Measurements from ENCODE around the gene SLC6A19.

Gene SLC6A19

GRCh38 chr5:1259806-1260480 is 58.5 kb downstream of the SLC6A19 start:
- Histone ChIP-seq H3K4me3 (ENCODE audit: low read depth, low read length) (no peak overlapping the region), H3K9me3 (ENCODE audit: severe bottlenecking) (peaks cover 31% of the 10 kb centered on the region), H3K27ac (no peak overlapping the region), H3K27me3 (ENCODE audit: insufficient read depth, low read depth, severe bottlenecking) (no peaks in the 10 kb centered on the region), H3K36me3 (no peaks in the 10 kb centered on the region)
- no peak for TF ChIP-seq CTCF (IDR thresholded peaks at IDR 0.05; ENCODE audit: low read depth, low read length)
- no peak for DNase-seq

DNA sequence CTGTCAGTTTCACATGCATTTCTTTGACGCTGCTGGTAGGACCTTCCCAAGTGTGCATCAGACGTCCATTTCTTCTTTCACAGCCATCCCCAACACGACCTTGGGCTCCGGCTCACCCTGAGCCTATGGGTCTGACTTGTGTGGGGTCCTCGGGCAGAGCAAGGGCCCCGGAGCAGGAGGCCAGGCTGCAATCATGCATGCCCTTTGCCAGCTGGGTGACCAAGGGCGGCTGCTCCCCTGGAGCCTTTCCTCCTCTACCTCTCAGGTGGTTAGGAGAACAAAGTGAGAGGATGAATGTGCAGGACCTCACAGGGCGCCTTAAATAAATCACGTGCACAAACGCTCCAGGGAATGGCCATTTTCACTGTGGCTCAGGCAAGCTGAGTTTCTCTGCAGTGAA is 60.2 kb downstream of the SLC6A19 start:
- no peak for TF ChIP-seq CTCF (IDR thresholded peaks at IDR 0.05; ENCODE audit: low read depth, low read length)
- no peaks in the 10 kb centered on the region for H3K36me3 ChIP-seq
- H3K27me3 ChIP-seq (ENCODE audit: insufficient read depth, low read depth, severe bottlenecking) = no peaks in the 10 kb centered on the region
- no peak for DNase-seq
- H3K9me3 ChIP-seq (ENCODE audit: severe bottlenecking) = peaks cover 31% of the 10 kb centered on the region
- H3K27ac ChIP-seq = no peak overlapping the region
- H3K4me3 ChIP-seq (ENCODE audit: low read depth, low read length) = no peak overlapping the region

GRCh38 chr5:1262381-1262780 is 61.0 kb downstream of the SLC6A19 start:
- TF ChIP-seq CTCF (IDR thresholded peaks at IDR 0.05; ENCODE audit: low read depth, low read length) = no peak
- DNase-seq = no peak
- Histone ChIP-seq H3K4me3 (ENCODE audit: low read depth, low read length) (no peak overlapping the region), H3K36me3 (no peaks in the 10 kb centered on the region), H3K27me3 (ENCODE audit: insufficient read depth, low read depth, severe bottlenecking) (no peaks in the 10 kb centered on the region), H3K27ac (no peak overlapping the region), H3K9me3 (ENCODE audit: severe bottlenecking) (peaks cover 31% of the 10 kb centered on the region)

- Histone ChIP-seq H3K27me3 (ENCODE audit: insufficient read depth, low read depth, severe bottlenecking) (no peaks in the 10 kb centered on the region), H3K27ac (no peak overlapping the region), H3K9me3 (ENCODE audit: severe bottlenecking) (peaks cover 31% of the 10 kb centered on the region), H3K36me3 (no peaks in the 10 kb centered on the region), H3K4me3 (ENCODE audit: low read depth, low read length) (no peak overlapping the region)
- DNase-seq = no peak
- no peak for TF ChIP-seq CTCF (IDR thresholded peaks at IDR 0.05; ENCODE audit: low read depth, low read length)
Measured at GRCh38 chr5:1264211-1264610, 62.8 kb downstream of the SLC6A19 start.

DNA sequence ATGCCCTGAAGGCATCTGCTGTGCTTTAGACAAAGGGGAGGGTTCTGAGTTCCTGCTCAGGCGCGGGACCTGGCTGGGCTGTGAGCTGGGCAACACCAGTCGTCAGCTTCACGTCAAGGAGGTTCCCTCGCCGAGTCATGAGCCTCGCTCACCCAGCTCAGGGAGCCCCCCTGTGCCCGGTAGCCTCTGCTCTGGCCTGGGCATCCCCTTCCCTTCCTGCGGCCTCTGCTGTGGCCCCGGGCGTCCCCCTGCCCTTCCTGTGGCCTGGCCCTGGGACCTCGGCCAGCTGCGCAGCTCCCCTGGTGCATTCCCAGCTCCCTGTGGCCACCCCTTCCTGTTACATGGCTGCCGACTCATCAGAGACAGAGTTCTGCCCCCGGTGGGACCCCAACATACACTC is 63.6 kb downstream of the SLC6A19 start:
- H3K36me3 ChIP-seq = no peaks in the 10 kb centered on the region
- peaks cover 30% of the 10 kb centered on the region for H3K9me3 ChIP-seq (ENCODE audit: severe bottlenecking)

More for the DNA sequence above, 63.6 kb downstream of the SLC6A19 start:
- H3K27ac ChIP-seq = no peak overlapping the region
- no peak overlapping the region for H3K4me3 ChIP-seq (ENCODE audit: low read depth, low read length)
- DNase-seq = no peak
- TF ChIP-seq CTCF (IDR thresholded peaks at IDR 0.05; ENCODE audit: low read depth, low read length) = no peak
- H3K27me3 ChIP-seq (ENCODE audit: insufficient read depth, low read depth, severe bottlenecking) = no peaks in the 10 kb centered on the region

All from WERI-Rb-1 (cell line).